K562 (cell line): ENCODE measurements around the gene SPHK1. TPM values are rescaled to one million over a fixed set of nuclear protein-coding genes. Genes with fewer than 3 reads are reported as not detected.

Experiments
- ADNP ChIP-seq: fragments of 200-800 bp; sonication (Bioruptor generic); IDR thresholded peaks from 2 replicates; pipeline ENCODE4 v1.6.1; 2016; ENCODE audit warnings: missing genetic modification characterization, missing compliant biosample characterization
- ATF1 ChIP-seq, 2 experiments: fragments of 450-650 bp in 1 of 2; IDR thresholded peaks; 2 replicates each; pipeline ENCODE4 v1.6.1; 2016; ENCODE audit warnings: missing compliant biosample characterization in 1 of 2, missing genetic modification characterization in 1 of 2
- CBX5 ChIP-seq: IDR thresholded peaks from 2 replicates; pipeline ENCODE4 v1.6.1; 2014; ENCODE audit warnings: low read depth, borderline replicate concordance
- CHAMP1 ChIP-seq: fragments of 450-650 bp; IDR thresholded peaks from 2 replicates; pipeline ENCODE4 v1.6.1; 2016; ENCODE audit warnings: mild to moderate bottlenecking
- FOXA3 ChIP-seq, 2 experiments: fragments of 450-650 bp in 1 of 2; sonication (generic) in 1 of 2; formaldehyde crosslinking; IDR thresholded peaks in 1 of 2; conservative IDR thresholded peaks in 1 of 2; 2 replicates each; pipeline versions ENCODE4 v1.4.0 to v1.8.0; 2020 to 2022; ENCODE audit warnings: mild to moderate bottlenecking in 2 of 2, missing genetic modification reagents in 1 of 2
- KDM4B ChIP-seq, 2 experiments: fragments of 450-650 bp in 1 of 2; sonication (generic) in 1 of 2; IDR thresholded peaks; 2 replicates each; pipeline ENCODE4 v1.6.1; 2016 to 2017; ENCODE audit warnings: borderline replicate concordance in 2 of 2, antibody characterized with exemption in 1 of 2, low read depth in 1 of 2, mild to moderate bottlenecking in 1 of 2
- MGA ChIP-seq: fragments of 450-650 bp; IDR thresholded peaks from 2 replicates; pipeline ENCODE4 v1.6.1; 2016; ENCODE audit warnings: mild to moderate bottlenecking, moderate library complexity
- PTBP1 ChIP-seq: fragments of 200-400 bp; formaldehyde crosslinking; IDR thresholded peaks from 2 replicates; pipeline ENCODE4 v1.6.1; 2017; ENCODE audit warnings: low read depth, low read length
- SIN3A ChIP-seq, 2 experiments: fragments of 150-350 bp in 1 of 2; IDR thresholded peaks; 2 replicates each; pipeline ENCODE4 v1.6.1; 2011 to 2016; ENCODE audit warnings: borderline replicate concordance in 2 of 2, low read depth in 2 of 2, low read length in 2 of 2, mild to moderate bottlenecking in 2 of 2, moderate library complexity in 2 of 2; ENCODE audit not compliant: control insufficient read depth in 1 of 2
- SMARCE1 ChIP-seq: fragments of 450-650 bp; IDR thresholded peaks from 2 replicates; pipeline ENCODE4 v1.7.1; 2016; ENCODE audit warnings: mild to moderate bottlenecking
- TFAM ChIP-seq: fragments of 250-450 bp; sonication (Bioruptor Pico); conservative IDR thresholded peaks from 2 replicates; pipeline ENCODE4 v1.5.0; 2021; ENCODE audit warnings: mild to moderate bottlenecking, moderate library complexity
- ZKSCAN8 ChIP-seq: fragments of 200-800 bp; sonication (Bioruptor generic); IDR thresholded peaks from 2 replicates; pipeline ENCODE4 v1.6.1; 2016; ENCODE audit warnings: missing genetic modification characterization, missing compliant biosample characterization
- ZNF644 ChIP-seq: fragments of 200-800 bp; sonication (Bioruptor generic); IDR thresholded peaks from 2 replicates; pipeline ENCODE4 v1.6.1; 2016; ENCODE audit warnings: low read depth, missing genetic modification characterization, missing compliant biosample characterization
- polyA plus RNA-seq, 8 experiments: library from polyadenylated mRNA; depleted of rRNA in 4 of 8; stranded (reverse) in 5 of 8; unstranded in 3 of 8; fragments of >200 nt; fragmentation: Nextera tagmentation in 2 of 8; fragmentation: Illumina TruSeq in 1 of 8; extraction: Ambion mirVana in 2 of 8; extraction: Trizol in 1 of 8; gene quantifications; 2 replicates each; pipeline versions ENCODE4 v1.2.1 to v1.2.3, GENCODE V29; 2011 to 2014; ENCODE audit warnings: inconsistent platforms in 1 of 8, missing spikeins in 1 of 8
- total RNA-seq, 7 experiments: library from RNA; depleted of rRNA in 6 of 7; stranded (reverse); fragments of >200 nt in 6 of 7; fragmentation: Illumina TruSeq in 2 of 7; extraction: Trizol in 2 of 7; gene quantifications; 2 replicates each; pipeline versions ENCODE4 v1.2.1 to v1.2.3, GENCODE V29; 2011 to 2021; ENCODE audit warnings: low replicate concordance in 1 of 7

SPHK1 gene
- total and polyA plus RNA-seq, 9 of the 15 experiments (the other 6 are each of a cell fraction or from before 2014, with no cell fraction given) = 0.21 to 60.3 (median 14.5) TPM

GRCh38 chr17:76383546-76384221 lies 725 bp upstream of the SPHK1 start (continued):
- peak; percentile 80 for TF ChIP-seq MGA
- TF ChIP-seq KDM4B (IDR thresholded peaks at IDR 0.05; ENCODE audit: borderline replicate concordance in 2 of 2, low read depth in 1 of 2) = no peak
- no peak for TF ChIP-seq TFAM (CRISPR knock-in tag)
- TF ChIP-seq CBX5 = no peak
- 0 out of 2 replicates have a peak, but pooled peaks have one; percentile 40 for TF ChIP-seq SMARCE1
- TF ChIP-seq ATF1 (CRISPR knock-in tag; IDR thresholded peaks at IDR 0.05) = no peak
- peak; percentile 48 for TF ChIP-seq ATF1 (tag; IDR thresholded peaks at IDR 0.05)
- TF ChIP-seq ADNP (tag) = no peak
- no peak for TF ChIP-seq ZKSCAN8
- no peak for TF ChIP-seq FOXA3 (CRISPR knock-in tag; conservative IDR thresholded peaks at IDR 0.05 in 1 of 2, IDR thresholded peaks at IDR 0.05 in 1 of 2)
- TF ChIP-seq PTBP1 = no peak
- peak in 1 of 2 experiments; percentile 68; a peak in 1 of 4 replicates for TF ChIP-seq SIN3A (IDR thresholded peaks at IDR 0.05; ENCODE audit: borderline replicate concordance in 2 of 2, control insufficient read depth in 1 of 2, low read depth in 2 of 2, low read length in 2 of 2)
- no peak for TF ChIP-seq ZNF644
- TF ChIP-seq CHAMP1 = no peak
